Fibroblast of lung (primary cell): ENCODE results near the gene CLDN7. TPM values are rescaled to one million over a fixed set of nuclear protein-coding genes. Genes with fewer than 3 reads are reported as not detected.

Source experiments
- DNase-seq, 2 donors: peaks; one replicate each; pipeline versions ENCODE4 v3.0.0 to v3.0.0-alpha.2; 2010; ENCODE audit warnings: low read depth in 2 of 2
- H2AFZ ChIP-seq: 2 replicates; pipeline ENCODE4 v1.5.1; 2012; ENCODE audit warnings: low read length, control low read depth, inconsistent platforms
- H3K27ac ChIP-seq: 2 replicates; pipeline ENCODE4 v1.5.1; 2011; ENCODE audit warnings: low read length, control low read depth; ENCODE audit not compliant: insufficient read depth
- H3K27me3 ChIP-seq: 2 replicates; pipeline ENCODE4 v1.5.1; 2011; ENCODE audit warnings: mild to moderate bottlenecking, low read length; ENCODE audit not compliant: control insufficient read depth, insufficient read depth
- H3K36me3 ChIP-seq: 2 replicates; pipeline ENCODE4 v1.5.1; 2011; ENCODE audit warnings: low read length; ENCODE audit not compliant: control insufficient read depth, insufficient read depth
- H3K4me1 ChIP-seq: 2 replicates; pipeline ENCODE4 v1.5.1; 2011; ENCODE audit warnings: low read length; ENCODE audit not compliant: control insufficient read depth, insufficient read depth; ENCODE audit errors: extremely low read depth
- H3K4me2 ChIP-seq: 2 replicates; pipeline ENCODE4 v1.5.1; 2011; ENCODE audit warnings: low read length, control low read depth; ENCODE audit not compliant: insufficient read depth; ENCODE audit errors: extremely low read depth
- H3K4me3 ChIP-seq, 4 experiments: fragments of 200-600 bp in 1 of 4; sonication (generic) in 1 of 4; replicated peaks in 1 of 4; 2 replicates each; pipeline ENCODE4 v1.5.1; 2011 to 2016; ENCODE audit warnings: low read length in 4 of 4, low read depth in 3 of 4, mild to moderate bottlenecking in 3 of 4, control low read depth in 2 of 4, inconsistent platforms in 1 of 4, mixed read lengths in 1 of 4; ENCODE audit not compliant: insufficient read depth in 1 of 4; ENCODE audit errors: control extremely low read depth in 1 of 4
- H3K79me2 ChIP-seq: 2 replicates; pipeline ENCODE4 v1.5.1; 2012; ENCODE audit warnings: mild to moderate bottlenecking, low read length, inconsistent platforms; ENCODE audit not compliant: control insufficient read depth, insufficient read depth
- H3K9ac ChIP-seq: 2 replicates; pipeline ENCODE4 v1.5.1; 2011; ENCODE audit warnings: mild to moderate bottlenecking, low read length, control low read depth; ENCODE audit not compliant: insufficient read depth
- H3K9me3 ChIP-seq: 2 replicates; pipeline ENCODE4 v1.5.1; 2012; ENCODE audit warnings: low read depth, low read length; ENCODE audit not compliant: control insufficient read depth, insufficient read depth
- H4K20me1 ChIP-seq: 2 replicates; pipeline ENCODE4 v1.5.1; 2011; ENCODE audit warnings: low read length; ENCODE audit not compliant: control insufficient read depth, insufficient read depth; ENCODE audit errors: extremely low read depth
- EZH2 ChIP-seq: IDR thresholded peaks from 2 replicates; pipeline ENCODE4 v1.5.1; 2012; ENCODE audit warnings: low read length, control low read depth, mild to moderate bottlenecking; ENCODE audit errors: missing control alignments
- polyA plus RNA-seq, 2 donors: library from polyadenylated mRNA; depleted of rRNA in 1 of 2; stranded (reverse) in 1 of 2; unstranded in 1 of 2; fragments of >200 nt; gene quantifications; 2 replicates each; pipeline ENCODE4 v1.2.1, GENCODE V29; 2011 to 2012; ENCODE audit warnings: missing spikeins in 1 of 2
- total RNA-seq: library from RNA; depleted of rRNA; stranded (reverse); fragments of >200 nt; gene quantifications from 2 replicates; pipeline ENCODE4 v1.2.1, GENCODE V29; 2014
- TF ChIP-seq, protein P1 (sequence below), 2 donors: IDR thresholded peaks in 1 of 2; conservative IDR thresholded peaks in 1 of 2; 1 replicate in 1 of 2; 2 replicates in 1 of 2; pipeline ENCODE4 v1.5.1; 2011 to 2012; ENCODE audit warnings: low read length in 2 of 2, control low read depth in 1 of 2, inconsistent platforms in 1 of 2, low read depth in 1 of 2, mild to moderate bottlenecking in 1 of 2

The CLDN7 gene
- total and polyA plus RNA-seq, 2 donors (not counting 1 experiment from before 2014, with no cell fraction given): 1.0 to 17.2 TPM

DNA sequence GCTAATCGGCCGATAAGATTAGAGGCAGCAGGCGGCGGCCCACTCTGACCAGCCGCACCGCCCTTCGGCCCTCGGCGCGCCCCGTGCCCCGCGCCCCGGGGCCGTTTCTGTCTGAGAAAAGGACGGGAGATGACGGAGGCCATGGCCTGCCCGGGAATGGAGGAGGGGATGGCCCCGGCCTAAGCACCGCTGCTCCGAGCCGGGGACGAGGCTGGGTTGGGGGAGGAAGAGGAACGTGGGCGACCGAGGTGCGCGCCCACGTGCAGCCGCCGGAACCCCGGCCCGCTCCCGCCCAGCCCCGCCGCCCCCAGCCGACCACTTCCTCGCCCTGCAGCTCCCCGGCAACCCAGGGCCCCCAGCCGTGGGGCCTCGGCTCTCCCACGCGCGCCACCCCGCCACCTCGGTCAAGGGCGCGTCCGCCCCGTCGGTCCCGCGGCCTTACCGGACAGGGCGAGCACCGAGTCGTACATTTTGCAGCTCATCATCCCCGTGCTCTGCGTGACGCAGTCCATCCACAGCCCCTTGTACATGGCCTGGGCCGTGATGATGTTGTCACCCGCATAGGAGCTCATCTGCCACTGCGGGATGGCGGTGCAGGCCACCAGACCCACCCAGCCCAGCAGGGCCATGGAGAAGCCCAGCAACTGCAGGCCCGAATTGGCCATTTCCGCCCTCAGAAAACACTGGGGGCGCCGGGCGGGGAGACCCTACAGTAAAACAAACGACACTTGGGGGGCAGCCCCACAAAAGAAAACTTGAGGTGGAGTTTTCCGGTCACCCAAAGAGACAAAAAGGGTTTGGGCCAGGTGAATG is 693 bp downstream of the CLDN7 start:
- peaks cover 1% of the 10 kb centered on the region for H3K36me3 ChIP-seq
- H3K4me3 ChIP-seq: peak overlapping the region in 1 of 4 experiments; percentile 32
- peak overlapping the region; percentile 29 for H2AFZ ChIP-seq
- H3K27me3 ChIP-seq: no peaks in the 10 kb centered on the region
- no peaks in the 10 kb centered on the region for H4K20me1 ChIP-seq
- H3K4me2 ChIP-seq: peak overlapping the region; percentile 35
- TF ChIP-seq, protein P1, sequence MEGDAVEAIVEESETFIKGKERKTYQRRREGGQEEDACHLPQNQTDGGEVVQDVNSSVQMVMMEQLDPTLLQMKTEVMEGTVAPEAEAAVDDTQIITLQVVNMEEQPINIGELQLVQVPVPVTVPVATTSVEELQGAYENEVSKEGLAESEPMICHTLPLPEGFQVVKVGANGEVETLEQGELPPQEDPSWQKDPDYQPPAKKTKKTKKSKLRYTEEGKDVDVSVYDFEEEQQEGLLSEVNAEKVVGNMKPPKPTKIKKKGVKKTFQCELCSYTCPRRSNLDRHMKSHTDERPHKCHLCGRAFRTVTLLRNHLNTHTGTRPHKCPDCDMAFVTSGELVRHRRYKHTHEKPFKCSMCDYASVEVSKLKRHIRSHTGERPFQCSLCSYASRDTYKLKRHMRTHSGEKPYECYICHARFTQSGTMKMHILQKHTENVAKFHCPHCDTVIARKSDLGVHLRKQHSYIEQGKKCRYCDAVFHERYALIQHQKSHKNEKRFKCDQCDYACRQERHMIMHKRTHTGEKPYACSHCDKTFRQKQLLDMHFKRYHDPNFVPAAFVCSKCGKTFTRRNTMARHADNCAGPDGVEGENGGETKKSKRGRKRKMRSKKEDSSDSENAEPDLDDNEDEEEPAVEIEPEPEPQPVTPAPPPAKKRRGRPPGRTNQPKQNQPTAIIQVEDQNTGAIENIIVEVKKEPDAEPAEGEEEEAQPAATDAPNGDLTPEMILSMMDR (conservative IDR thresholded peaks at IDR 0.05 in 1 of 2, IDR thresholded peaks at IDR 0.05 in 1 of 2; ENCODE audit: low read depth in 1 of 2, low read length in 2 of 2): no peak
- peak; percentile 74 for TF ChIP-seq EZH2
- peaks cover 3% of the 10 kb centered on the region for H3K4me1 ChIP-seq
- H3K79me2 ChIP-seq: no peaks in the 10 kb centered on the region
- no peak for DNase-seq
- H3K9me3 ChIP-seq: no peaks in the 10 kb centered on the region
- H3K9ac ChIP-seq: no peak overlapping the region
- no peak overlapping the region for H3K27ac ChIP-seq

- H3K27ac ChIP-seq: no peak overlapping the region
- H3K27me3 ChIP-seq: no peaks in the 10 kb centered on the region
- peak overlapping the region in 1 of 4 experiments; percentile 32 for H3K4me3 ChIP-seq
- no peaks in the 10 kb centered on the region for H4K20me1 ChIP-seq
- peaks cover 1% of the 10 kb centered on the region for H3K36me3 ChIP-seq
- peaks cover 3% of the 10 kb centered on the region for H3K4me1 ChIP-seq
- TF ChIP-seq, protein P1 (conservative IDR thresholded peaks at IDR 0.05 in 1 of 2, IDR thresholded peaks at IDR 0.05 in 1 of 2; ENCODE audit: low read depth in 1 of 2, low read length in 2 of 2): no peak
- H3K9ac ChIP-seq: no peak overlapping the region
- H3K79me2 ChIP-seq: no peaks in the 10 kb centered on the region
- peak overlapping the region; percentile 29 for H2AFZ ChIP-seq
- no peak overlapping the region for H3K4me2 ChIP-seq
- H3K9me3 ChIP-seq: no peaks in the 10 kb centered on the region
- DNase-seq: no peak
Measured at GRCh38 chr17:7260651-7261378, 1.5 kb downstream of the CLDN7 start.

DNA sequence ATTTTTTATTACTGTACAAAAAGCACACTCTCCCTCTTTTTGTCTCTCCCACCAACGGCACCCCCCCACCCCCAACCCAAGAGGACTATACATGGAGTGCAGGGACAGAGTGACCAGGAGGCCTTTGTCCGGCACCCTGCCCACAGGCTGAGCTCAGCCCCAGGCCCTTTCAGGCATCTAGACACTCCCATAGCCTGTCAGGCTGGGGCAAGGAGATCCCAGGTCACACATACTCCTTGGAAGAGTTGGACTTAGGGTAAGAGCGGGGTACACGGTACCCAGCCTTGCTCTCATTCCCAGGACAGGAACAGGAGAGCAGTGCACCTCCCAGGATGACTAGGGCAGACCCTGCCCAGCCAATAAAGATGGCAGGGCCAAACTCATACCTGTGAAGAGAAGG is 2.1 kb downstream of the CLDN7 start:
- H3K27me3 ChIP-seq: no peaks in the 10 kb centered on the region
- H3K79me2 ChIP-seq: no peaks in the 10 kb centered on the region
- H4K20me1 ChIP-seq: no peaks in the 10 kb centered on the region
- no peak overlapping the region for H3K4me2 ChIP-seq
- no peaks in the 10 kb centered on the region for H3K9me3 ChIP-seq
- TF ChIP-seq EZH2: no peak
- TF ChIP-seq, protein P1 (conservative IDR thresholded peaks at IDR 0.05 in 1 of 2, IDR thresholded peaks at IDR 0.05 in 1 of 2; ENCODE audit: low read depth in 1 of 2, low read length in 2 of 2): no peak
- H3K27ac ChIP-seq: no peak overlapping the region
- H3K36me3 ChIP-seq: peaks cover 1% of the 10 kb centered on the region
- no peak overlapping the region for H3K4me3 ChIP-seq
- DNase-seq: no peak
- no peak overlapping the region for H2AFZ ChIP-seq
- peaks cover 3% of the 10 kb centered on the region for H3K4me1 ChIP-seq
- no peak overlapping the region for H3K9ac ChIP-seq
